Activated CD4-positive, alpha-beta T cell treated with anti-CD3 and anti-CD28 coated beads, Interleukin-2, amount 50 U/mL, for 24 hours (primary cell): Measurements from ENCODE around the gene KDM4C.

Experiments used
- DNase-seq, 2 donors: peaks; one replicate each; pipeline ENCODE4 v3.0.0-alpha.2; 2020; ENCODE audit warnings: low read depth in 1 of 2, low spot score in 1 of 2

Gene KDM4C

DNA sequence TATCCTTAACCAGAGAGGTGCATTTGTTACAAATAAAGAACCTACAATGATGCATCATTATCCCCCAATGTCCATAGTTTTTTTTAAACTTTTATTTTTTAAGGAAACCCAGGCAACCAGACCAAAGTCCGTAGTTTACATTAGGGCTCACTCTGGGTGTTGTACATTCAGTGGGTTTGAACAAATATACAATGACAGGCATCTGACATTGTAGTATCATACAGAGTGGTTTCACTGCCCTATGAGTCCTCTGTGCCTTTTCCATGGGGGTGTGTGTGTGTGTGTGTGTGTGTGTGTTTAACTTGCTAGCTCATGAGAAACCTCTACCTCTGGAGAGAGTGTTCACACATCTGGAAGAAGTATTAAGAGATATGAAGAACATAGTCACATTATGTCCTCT is 141.5 kb downstream of the KDM4C start:
- DNase-seq: no peak

DNA sequence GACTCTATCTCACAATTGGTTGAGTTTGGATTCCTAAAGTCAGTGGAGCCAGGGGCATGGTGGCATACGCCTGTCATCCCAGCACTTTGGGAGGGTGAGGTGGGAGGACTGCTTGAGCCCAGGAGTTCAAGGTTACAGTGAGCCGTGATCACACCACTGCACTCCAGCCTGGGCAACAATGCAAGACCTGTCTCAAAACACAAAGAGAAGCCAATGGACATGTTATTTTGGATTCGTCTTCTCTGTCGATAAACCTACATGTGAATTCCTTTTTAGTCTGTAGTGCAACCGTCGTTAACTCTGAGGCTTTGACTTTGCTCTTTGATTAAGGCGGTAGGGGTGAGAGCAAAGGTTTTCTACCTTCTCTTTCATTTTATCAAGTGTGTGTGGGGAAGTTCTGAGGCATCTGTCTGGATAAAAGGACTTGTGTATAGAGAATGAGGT is 142.7 kb downstream of the KDM4C start:
- no peak for DNase-seq

DNA sequence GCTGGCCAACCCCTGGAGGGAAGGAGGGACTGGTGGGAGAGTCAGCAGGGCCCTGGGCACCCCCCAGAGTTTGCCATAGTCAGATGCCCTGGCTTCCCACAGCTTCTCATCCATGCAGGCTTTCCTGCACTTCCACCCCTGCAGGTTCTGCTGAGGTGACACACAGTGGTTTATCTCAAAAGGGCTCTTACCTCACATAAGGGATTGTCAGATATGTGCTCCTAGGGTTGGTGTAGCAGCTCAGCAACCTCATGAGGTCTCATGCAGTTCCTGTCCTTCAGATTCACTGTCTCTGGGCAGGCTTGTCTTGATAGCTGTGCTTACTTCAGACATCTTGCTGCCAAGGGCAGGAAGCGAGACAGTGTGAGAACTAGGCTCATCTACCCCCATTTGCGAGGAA is 143.4 kb downstream of the KDM4C start:
- no peak for DNase-seq

DNA sequence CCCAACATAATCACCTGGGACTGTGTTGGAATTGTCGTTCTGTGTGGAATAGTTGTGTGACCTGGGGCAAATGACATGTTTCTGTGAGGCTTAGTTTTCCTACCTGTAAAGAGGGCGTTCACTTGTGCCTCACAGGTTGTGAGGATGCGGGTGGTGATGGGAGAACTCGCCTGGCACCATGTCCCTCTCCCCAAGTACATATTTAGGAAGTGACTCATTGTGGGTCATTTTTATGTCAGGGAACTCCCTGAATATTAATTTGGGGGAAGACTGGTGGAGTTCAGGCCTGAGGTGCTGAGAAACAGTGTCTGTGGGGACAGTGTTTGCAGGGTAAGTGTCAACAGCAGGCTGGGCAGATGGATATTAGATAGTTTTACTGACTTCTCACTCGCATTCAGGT is 144.7 kb downstream of the KDM4C start:
- no peak for DNase-seq

DNA sequence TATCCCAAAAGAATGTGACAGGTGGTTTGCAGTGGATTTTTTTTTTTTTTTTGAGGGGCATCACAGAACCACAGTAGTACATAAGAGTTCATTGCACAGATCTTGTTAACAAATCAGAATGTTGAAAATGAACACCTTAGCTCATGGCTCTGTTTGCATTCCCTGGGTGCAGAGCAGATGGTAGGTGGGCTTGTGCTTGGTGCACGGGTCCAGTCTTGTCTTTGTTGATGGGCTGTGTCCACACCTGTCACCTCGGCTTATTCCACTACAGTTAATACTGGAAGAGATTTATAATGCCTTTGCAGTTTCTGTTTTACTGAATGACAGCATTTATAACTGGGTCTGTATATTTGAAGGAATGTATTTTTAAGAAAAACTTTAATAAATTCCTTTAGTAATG is 146.6 kb downstream of the KDM4C start:
- no peak for DNase-seq

DNA sequence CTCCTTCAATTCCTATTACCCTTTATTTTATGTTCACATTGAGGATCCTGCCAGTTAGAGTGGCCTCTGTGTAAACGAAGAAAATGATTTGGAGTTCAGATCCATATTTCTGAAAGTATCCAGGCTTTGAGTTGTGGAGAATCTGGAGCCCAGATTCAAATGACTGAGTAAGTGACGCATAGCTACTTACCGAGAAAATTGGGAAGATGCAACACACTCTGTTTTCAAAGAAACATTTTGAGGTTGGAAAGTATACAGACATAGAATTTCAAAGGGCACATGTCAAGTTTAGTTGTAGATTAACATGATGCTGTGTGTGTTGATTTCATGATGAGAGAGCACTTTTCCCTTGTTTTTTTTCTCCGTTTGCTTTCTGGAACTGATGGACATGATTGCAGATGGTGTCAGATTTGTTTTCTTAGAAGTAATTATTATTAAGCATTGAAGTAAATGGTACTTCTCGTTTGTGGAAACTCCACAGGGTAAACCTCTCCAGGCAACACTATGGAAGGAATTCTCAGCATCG is 148.1 kb downstream of the KDM4C start:
- DNase-seq: no peak

DNA sequence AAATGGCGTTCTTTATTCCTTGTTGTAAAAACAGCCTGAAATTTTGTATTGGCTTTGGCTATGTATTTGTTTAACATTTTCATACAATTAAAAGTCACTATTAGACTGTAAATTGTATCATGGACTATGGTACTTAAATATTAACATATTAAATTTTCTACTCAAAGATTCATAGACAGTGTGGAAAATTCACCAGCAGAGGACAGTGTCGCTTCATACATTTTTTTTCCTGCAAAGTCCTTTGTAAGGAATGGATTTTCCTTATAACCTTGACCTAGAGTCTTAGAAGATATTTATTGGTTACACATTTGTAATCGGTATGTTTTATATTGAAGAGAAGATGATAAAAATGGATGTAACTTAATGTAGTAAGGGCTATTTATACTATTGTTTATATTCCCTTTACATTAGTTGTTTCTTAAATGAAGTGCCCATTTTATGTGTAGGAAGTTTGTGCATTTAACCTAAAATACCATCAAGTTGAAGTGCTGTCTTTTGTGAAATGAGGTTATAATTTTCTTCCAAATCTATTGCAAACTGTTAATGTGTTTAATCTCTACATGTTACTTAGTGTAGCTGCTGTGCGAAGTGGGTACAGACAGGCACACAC is 150.1 kb downstream of the KDM4C start:
- DNase-seq: no peak

DNA sequence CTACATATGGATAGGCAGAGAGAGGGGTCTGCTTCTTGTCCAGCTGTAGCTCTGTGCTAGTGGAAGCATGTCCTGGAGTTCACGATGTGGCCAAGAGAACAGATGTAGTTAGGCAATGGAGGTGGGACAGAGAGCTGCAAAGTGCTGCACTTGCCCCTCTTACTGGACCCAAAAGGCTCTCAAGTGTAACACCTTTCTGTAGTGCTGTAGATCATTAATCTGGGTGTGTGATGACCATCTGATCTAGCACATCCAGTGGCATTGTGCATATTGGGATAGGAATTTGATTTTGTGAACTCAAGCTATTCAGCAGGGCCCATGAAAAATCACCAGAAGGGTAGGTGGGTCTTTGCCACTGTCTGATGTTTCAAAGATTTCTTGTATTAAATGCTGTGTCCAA is 151.4 kb downstream of the KDM4C start:
- no peak for DNase-seq

DNA sequence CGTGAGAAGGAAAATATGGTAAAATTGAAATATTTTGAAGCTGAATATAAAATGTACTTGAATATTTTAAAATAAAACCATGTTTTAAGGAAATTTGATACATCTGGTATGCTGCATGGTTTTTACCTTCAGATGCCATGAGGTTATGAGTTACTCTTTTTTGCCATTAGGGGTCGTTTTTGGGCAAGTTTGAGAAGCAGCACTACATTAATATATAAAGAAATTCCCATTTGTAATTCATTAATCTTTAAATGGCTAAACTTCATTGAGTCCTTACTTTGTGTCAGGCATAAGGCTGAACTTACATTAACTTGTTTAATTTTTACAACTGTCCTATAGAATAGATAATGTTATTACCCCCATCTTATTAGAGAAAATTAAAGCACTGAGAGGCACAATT is 152.3 kb downstream of the KDM4C start:
- no peak for DNase-seq

DNA sequence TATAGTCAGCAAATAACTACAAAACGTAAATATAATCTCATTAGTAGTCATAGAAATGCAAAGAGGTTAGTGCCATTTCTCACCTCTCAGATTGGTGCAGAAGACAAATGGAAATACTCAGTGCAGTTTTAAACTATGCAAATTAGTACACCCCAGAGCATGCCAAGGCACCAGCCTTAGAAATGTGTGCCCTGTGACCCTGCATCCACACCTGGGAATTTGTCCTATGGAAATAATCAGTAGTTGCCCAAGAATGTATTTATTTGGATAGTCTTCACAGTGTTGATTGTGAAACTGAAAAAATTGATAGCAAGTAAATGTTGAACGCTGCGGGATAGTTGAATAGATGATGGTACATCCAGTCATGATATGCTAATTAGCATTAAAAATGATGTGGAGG is 152.7 kb downstream of the KDM4C start:
- no peak for DNase-seq

DNA sequence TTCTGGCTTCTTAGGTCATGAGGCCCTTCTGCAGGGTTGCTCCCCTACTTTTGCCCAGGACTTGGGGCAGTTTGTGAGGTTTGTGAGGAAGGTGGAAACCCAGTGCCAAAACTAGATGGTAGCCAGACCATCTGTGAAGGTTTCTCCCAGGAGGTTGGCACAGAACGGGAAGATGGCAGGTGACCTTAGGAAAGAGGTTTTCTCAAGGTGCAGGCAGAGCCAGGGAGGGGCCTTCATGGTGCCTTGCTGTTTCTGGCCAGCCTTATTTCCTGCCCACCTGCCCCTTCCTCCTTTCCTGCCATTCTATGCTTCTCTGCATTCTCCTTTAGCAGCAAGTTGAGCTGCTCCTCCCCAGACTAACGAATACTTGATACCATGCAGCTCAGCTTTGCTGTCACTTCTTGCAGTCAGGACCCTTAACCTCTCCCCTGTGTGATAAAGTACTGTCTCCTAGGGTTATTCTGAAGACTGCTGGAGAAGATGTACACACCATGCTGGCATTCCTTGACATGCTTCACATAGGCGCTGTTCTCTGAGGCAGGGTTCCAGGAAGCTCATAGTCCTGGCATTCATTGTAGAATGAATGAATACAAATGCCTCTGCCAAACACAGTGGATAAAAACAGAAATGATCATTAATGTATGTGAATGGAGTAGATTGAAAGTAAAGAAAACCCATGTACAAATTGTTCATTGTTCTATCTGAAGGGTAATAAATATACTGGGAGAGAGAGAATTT is 154.3 kb downstream of the KDM4C start:
- no peak for DNase-seq

DNA sequence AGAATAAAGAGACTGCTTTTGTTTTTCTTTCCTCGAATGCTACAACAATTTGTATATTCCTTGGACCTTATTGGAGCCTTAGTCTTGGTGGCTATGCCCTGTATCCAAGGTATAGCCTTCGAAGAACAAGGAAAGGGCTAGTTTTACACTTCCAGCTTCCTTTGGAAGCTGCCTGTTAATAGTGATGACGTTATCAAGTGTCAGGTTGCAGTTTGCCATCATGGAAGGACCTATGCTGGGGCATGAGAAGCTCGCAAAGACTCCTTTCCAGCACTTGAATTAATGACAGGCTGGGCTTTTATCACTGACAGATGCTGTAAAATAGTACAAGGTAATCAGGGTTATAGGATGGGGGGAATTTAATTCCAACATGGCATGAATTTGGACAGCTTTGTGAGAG is 157.9 kb downstream of the KDM4C start:
- DNase-seq: no peak

DNA sequence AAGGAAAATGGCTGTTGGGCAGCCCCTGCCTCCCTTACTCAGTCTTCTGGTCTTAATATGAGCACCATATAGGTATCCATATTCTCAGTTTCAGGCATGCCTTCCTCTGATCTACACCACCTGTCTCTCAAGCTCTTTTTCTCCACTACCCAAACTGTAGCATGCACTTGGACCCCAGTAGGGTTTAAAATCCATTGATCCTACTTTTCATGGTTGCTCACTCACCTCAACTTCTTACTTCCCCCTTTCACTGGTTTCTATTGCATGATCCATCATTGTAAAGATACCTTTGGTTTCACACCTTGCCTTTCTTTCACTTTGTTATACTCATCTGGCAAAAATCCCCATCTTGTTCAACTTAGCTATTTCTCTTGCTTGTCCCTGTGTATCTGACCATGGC is 159.4 kb downstream of the KDM4C start:
- DNase-seq: no peak

DNA sequence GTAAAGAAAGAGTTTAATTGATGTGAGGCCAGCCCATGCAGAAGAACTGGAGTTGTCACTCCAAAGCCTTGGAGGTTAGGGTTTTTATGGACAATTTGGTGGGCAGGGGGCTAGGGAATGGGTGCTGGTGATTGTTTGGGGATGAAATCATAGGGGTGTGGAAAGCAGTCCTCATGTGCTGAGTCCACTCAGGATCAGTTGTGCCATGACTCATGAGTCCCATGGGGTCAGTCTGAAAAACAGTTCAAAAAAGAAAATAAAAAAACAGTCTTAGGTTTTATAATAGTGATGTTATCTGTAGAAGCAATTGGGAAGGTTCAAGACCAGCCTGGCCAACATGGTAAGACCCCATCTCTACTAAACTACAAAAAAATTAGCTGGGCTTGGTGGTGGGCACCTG is 162.3 kb downstream of the KDM4C start:
- no peak for DNase-seq

DNA sequence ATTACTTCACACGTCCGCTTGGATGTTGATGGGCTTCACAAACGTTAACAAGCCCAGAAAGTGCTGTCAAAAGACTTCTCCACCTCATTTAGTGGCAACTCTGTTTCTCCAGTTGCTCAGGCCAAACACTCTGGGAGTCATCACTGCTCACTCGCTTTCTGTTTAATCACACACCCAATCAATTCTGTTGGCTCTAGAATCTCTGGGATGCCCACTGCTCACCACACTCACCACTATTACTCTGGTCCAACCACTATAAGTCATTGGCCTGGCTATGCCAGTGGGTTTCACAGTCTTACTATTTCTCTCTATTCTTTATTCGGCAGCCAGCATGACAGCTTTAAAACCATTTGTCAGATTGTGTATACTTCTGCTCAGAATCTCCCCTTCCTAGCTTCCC is 163.5 kb downstream of the KDM4C start:
- no peak for DNase-seq

DNA sequence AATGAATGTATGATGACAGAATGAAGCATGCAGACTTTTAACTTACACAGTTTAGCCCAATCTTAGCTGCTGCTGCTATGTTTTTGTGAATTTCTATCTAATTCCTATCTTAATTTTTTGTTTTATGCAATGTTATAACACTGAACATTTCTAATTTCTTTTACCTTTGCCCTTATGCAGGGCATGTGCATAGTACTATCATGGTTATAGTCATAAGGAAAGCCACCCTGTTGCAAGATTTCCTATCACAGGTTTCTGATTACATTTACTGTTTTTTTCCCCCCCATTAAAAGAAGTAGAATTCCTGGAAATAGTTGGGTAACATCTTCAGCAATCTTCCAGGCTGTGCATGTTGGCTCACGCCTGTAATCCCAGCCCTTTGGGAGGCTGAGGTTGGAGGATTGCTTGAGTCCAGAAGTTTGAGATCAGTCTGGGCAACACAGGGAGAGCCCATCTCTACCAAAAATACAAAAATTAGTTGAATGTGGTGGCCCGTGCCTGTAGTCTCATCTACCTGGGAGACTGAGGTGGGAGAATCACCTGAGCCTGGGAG is 164.4 kb downstream of the KDM4C start:
- DNase-seq: no peak

DNA sequence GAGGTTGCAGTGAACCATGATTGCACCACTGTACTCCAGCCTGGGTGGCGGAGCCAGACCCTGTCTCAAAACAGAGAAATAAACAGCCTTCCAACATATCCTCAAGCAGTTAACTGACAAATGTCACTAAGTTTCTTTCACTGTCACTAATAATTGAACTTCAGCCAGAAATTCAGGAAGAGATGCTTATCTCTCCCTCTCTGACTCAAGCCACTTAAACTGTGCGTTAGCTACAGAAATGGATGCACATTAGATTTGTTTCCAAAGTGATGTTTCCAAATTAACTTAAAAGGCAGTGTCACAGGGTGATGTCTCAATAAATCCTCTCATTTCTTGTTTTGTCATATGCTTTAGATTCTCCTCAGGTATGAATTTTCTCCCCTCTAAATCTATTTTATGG is 164.9 kb downstream of the KDM4C start:
- no peak for DNase-seq

DNA sequence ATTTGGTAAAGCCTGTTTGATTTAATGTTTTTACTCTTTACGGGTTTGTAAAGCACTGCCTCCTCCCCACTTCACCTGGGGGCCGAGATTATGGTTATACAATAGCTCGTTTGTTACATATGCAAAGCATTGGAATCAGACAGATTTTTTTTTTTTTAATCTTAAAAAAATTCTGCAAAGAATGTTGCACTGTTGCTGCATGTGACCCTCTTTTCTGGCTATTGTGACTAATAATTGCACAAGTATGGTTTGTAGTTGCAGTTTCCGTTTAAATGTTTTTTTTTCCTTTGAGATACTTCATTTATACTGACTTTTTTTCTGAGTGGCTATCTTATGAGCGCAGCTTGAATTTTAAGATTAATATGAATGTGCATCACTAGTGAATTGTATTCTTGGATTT is 165.3 kb downstream of the KDM4C start:
- DNase-seq: no peak

DNA sequence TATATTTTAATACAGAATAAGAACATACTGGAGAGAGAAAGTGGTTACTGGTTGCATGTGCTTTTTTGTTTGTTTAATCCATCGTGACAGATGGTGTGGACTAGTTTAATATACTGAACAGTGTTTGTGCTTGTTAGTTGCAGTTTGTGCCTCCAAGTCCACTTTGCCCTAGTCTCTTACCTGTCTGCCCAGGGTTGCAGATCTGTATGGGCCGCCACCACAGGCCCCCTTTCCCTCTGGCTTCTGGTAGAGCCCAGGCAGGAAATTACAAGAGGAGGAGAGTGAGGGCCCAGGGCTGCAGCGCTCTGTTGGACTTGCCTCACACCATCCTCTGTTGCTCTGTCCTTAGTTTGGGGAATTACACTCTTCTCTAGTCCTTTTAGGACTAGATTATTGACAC is 166.4 kb downstream of the KDM4C start:
- no peak for DNase-seq

DNA sequence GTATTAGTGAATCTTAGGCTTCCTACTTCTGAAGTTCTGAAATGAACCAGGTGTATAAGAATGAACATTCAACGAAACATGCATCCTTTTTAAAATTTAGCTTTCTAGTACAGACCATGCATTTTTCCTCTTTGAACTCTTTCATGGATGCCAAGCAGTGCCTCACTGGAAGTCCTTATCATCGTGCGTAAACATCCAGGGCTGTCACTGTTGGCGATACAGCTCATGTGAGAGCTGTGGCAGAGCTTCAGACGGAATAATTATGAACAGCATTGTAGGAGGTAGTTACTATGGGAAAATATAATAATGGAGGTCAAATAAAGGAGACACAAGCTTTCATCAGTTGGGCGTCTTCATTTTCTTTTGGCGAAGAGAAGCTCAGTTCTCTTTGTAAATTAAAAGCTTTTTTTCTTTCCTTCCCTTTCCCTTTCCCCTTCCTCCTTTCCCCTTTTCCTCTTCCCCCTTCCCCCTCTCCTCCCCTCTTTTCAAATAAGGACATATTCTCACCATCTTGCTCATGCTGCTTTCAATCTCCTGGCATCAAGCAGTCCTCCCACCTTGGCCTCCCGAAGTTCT is 167.3 kb downstream of the KDM4C start:
- no peak for DNase-seq

DNA sequence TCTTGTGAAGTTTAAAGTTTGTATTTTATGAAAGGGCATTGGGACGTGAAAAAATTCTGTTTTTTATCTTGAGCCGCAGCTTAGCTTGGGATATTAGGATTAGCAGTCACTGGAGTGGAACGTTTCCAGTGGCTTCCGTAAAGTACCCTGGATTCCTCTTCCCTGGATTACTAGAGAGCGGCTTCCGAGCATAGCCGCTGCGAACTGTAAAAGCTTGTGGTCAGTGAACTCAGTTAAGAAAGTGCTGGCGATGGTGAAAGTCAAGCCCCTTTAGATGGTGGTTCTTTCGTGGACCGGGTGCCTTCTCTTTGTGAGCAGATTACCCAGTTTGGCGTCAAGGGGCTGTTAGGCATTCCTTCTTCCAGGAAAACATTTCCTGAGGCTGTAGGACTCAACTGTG is 168.1 kb downstream of the KDM4C start:
- no peak for DNase-seq

DNA sequence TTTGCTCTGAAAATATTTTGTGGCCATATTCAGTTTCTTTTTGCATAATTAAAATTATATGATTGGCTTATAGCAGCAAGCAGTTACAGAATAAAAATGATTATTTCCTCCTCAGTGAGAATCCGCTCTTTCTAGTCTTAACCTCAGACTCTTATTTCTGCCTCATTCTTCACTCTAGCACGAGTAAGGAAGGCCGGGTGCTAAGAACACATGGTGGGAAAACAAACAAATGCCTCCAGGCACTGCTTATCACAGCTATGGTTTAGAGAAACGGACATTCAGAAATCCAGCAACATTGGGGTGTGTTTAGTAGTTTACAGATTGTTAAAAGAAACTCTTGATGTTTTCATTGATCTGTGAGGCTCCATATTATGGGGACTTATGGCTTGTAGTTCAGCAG is 168.7 kb downstream of the KDM4C start:
- DNase-seq: no peak
